MCF 10A (cell line): ENCODE data around the gene SCRN1. TPM values are rescaled to one million over a fixed set of nuclear protein-coding genes. Genes with fewer than 3 reads are reported as not detected.

Experiments
- BruUV-seq: library from RNA; stranded (reverse); fragments of 400-500 nt; replicated peaks from 2 replicates; lab custom pipeline; 2021; lab: Mats Ljungman, UMichigan
- CTCF ChIA-PET: fragments of 300-600 bp; sonication (Branson Sonifier 250); formaldehyde crosslinking; extraction: SDS; loops from one replicate; lab custom pipeline; 2021; ENCODE audit warnings: antibody characterized with exemption, inconsistent platforms; lab: Yijun Ruan, JAX
- POLR2A ChIA-PET: fragments of 300-600, 350-650 bp; sonication (Branson Sonifier 250); formaldehyde crosslinking; extraction: SDS; loops from one replicate; lab custom pipeline; 2020; ENCODE audit warnings: antibody characterized with exemption, inconsistent platforms; lab: Yijun Ruan, JAX
- DNase-seq: peaks from one replicate; pipeline ENCODE4 v3.0.0-alpha.2; 2018; ENCODE audit not compliant: unreplicated experiment
- H3K27ac Mint-ChIP-seq: one replicate; pipeline ENCODE4 v1.8.0; 2022; ENCODE audit warnings: mild to moderate bottlenecking, low read depth, mixed read lengths; ENCODE audit not compliant: unreplicated experiment
- H3K27me3 Mint-ChIP-seq: one replicate; pipeline ENCODE4 v1.8.0; 2022; ENCODE audit warnings: mixed read lengths; ENCODE audit not compliant: insufficient read depth, unreplicated experiment
- H3K36me3 Mint-ChIP-seq: one replicate; pipeline ENCODE4 v1.8.0; 2022; ENCODE audit warnings: mild to moderate bottlenecking, moderate library complexity, mixed read lengths; ENCODE audit not compliant: insufficient read depth, unreplicated experiment
- H3K4me1 Mint-ChIP-seq: one replicate; pipeline ENCODE4 v1.8.0; 2022; ENCODE audit warnings: mixed read lengths; ENCODE audit not compliant: insufficient read depth, unreplicated experiment
- H3K4me3 Mint-ChIP-seq: one replicate; pipeline ENCODE4 v1.8.0; 2022; ENCODE audit warnings: mild to moderate bottlenecking, moderate library complexity, mixed read lengths; ENCODE audit not compliant: unreplicated experiment
- H3K9me3 Mint-ChIP-seq: one replicate; pipeline ENCODE4 v1.8.0; 2022; ENCODE audit warnings: mixed read lengths; ENCODE audit not compliant: unreplicated experiment
- CTCF ChIP-seq: fragments of 200-600 bp; IDR thresholded peaks from one replicate; pipeline ENCODE4 v1.8.0; 2022; ENCODE audit warnings: antibody characterized with exemption, mild to moderate bottlenecking; ENCODE audit not compliant: unreplicated experiment
- intact Hi-C: fragments of 100-400 bp; cut with micrococcal nuclease; formaldehyde crosslinking; loops from 2 replicates; pipeline ENCODE4 v1.14.1; 2022
- total RNA-seq: library from RNA; stranded (reverse); gene quantifications from 2 replicates; pipeline ENCODE4 v1.2.3, GENCODE V29; 2022

Gene SCRN1
- total RNA-seq, 1 experiment from 2014 or later: 30.2 TPM

GRCh38 chr7:29890251-29890650 is 99.3 kb downstream of the SCRN1 start:
- TF ChIP-seq CTCF: no peak
- no peaks in the 10 kb centered on the region for H3K9me3 Mint-ChIP-seq
- H3K27me3 Mint-ChIP-seq: no peaks in the 10 kb centered on the region
- H3K4me3 Mint-ChIP-seq: no peak overlapping the region
- no peak overlapping the region for H3K27ac Mint-ChIP-seq
- BruUV-seq: no TSS peak
- CTCF ChIA-PET: no interaction called here
- intact Hi-C loops: no loop called here
- no peaks in the 10 kb centered on the region for H3K36me3 Mint-ChIP-seq
- H3K4me1 Mint-ChIP-seq: no peaks in the 10 kb centered on the region
- POLR2A ChIA-PET: no interaction called here
- no peak for DNase-seq

- Mint-ChIP-seq H3K9me3 (no peaks in the 10 kb centered on the region), H3K27me3 (no peaks in the 10 kb centered on the region), H3K4me1 (no peaks in the 10 kb centered on the region), H3K36me3 (no peaks in the 10 kb centered on the region), H3K27ac (no peak overlapping the region), H3K4me3 (no peak overlapping the region)
- ChIA-PET CTCF (no interaction called here), POLR2A (no interaction called here)
- intact Hi-C loops: no loop called here
- DNase-seq: no peak
- TF ChIP-seq CTCF: no peak
- no TSS peak for BruUV-seq
These were observed 100.3 kb downstream of the SCRN1 start for GRCh38 chr7:29889288-29889687.

- no peak for DNase-seq
- Mint-ChIP-seq H3K4me1 (no peaks in the 10 kb centered on the region), H3K36me3 (no peaks in the 10 kb centered on the region), H3K4me3 (no peak overlapping the region), H3K27me3 (no peaks in the 10 kb centered on the region), H3K9me3 (no peaks in the 10 kb centered on the region), H3K27ac (no peak overlapping the region)
- ChIA-PET CTCF (interaction anchor here (0.6 kb wide), 1 partner anchor 224 kb away, joined by 4 read pairs; no protein-coding TSS in a partner anchor), POLR2A (no interaction called here)
- TF ChIP-seq CTCF: no peak
- intact Hi-C loops: no loop called here
- no TSS peak for BruUV-seq
These were observed 101.6 kb downstream of the SCRN1 start for GRCh38 chr7:29888006-29888405.

- H3K4me1 Mint-ChIP-seq: no peaks in the 10 kb centered on the region
- no peaks in the 10 kb centered on the region for H3K9me3 Mint-ChIP-seq
- CTCF ChIA-PET: interaction anchor here (0.8 kb wide), 1 partner anchor 526 kb away, joined by 3 read pairs; no protein-coding TSS in a partner anchor
- H3K36me3 Mint-ChIP-seq: no peaks in the 10 kb centered on the region
- intact Hi-C loops: no loop called here
- POLR2A ChIA-PET: interaction anchor here (0.6 kb wide), 1 partner anchor 42 kb away, joined by 3 read pairs; no protein-coding TSS in a partner anchor
- no peak overlapping the region for H3K4me3 Mint-ChIP-seq
- BruUV-seq: no TSS peak
- TF ChIP-seq CTCF: no peak
- H3K27me3 Mint-ChIP-seq: no peaks in the 10 kb centered on the region
- no peak overlapping the region for H3K27ac Mint-ChIP-seq
- no peak for DNase-seq
These were observed 102.8 kb downstream of the SCRN1 start for GRCh38 chr7:29886827-29887226.
